ENCODE data around the gene FGF12.

The FGF12 gene

GRCh38 chr3:192313605-192314004 is 413.7 kb downstream of the FGF12 start:
- Histone ChIP-seq H3K36me3 (ENCODE audit: control insufficient read depth, insufficient read depth, low read length) (no peaks in the 10 kb centered on the region), H3K9me3 (ENCODE audit: control insufficient read depth, insufficient read depth, low read length) (no peaks in the 10 kb centered on the region), H3K4me3 (ENCODE audit: low read depth, low read length) (no peak overlapping the region), H3K9ac (ENCODE audit: low read depth, low read length) (no peak overlapping the region), H3K4me1 (ENCODE audit: control insufficient read depth, insufficient read depth, low read length) (no peaks in the 10 kb centered on the region), H3K27me3 (ENCODE audit: control insufficient read depth, insufficient read depth, low read length) (no peaks in the 10 kb centered on the region)

- Histone ChIP-seq H3K9ac (ENCODE audit: low read depth, low read length) (no peak overlapping the region), H3K9me3 (ENCODE audit: control insufficient read depth, insufficient read depth, low read length) (no peaks in the 10 kb centered on the region), H3K36me3 (ENCODE audit: control insufficient read depth, insufficient read depth, low read length) (no peaks in the 10 kb centered on the region), H3K4me3 (ENCODE audit: low read depth, low read length) (no peak overlapping the region), H3K27me3 (ENCODE audit: control insufficient read depth, insufficient read depth, low read length) (no peaks in the 10 kb centered on the region), H3K4me1 (ENCODE audit: control insufficient read depth, insufficient read depth, low read length) (no peaks in the 10 kb centered on the region)
Observed at GRCh38 chr3:192307631-192308030, 419.7 kb downstream of the FGF12 start.

- H3K9me3 ChIP-seq (ENCODE audit: control insufficient read depth, insufficient read depth, low read length): no peaks in the 10 kb centered on the region
- no peaks in the 10 kb centered on the region for H3K36me3 ChIP-seq (ENCODE audit: control insufficient read depth, insufficient read depth, low read length)
- H3K9ac ChIP-seq (ENCODE audit: low read depth, low read length): no peak overlapping the region
- H3K4me3 ChIP-seq (ENCODE audit: low read depth, low read length): no peak overlapping the region
- no peaks in the 10 kb centered on the region for H3K4me1 ChIP-seq (ENCODE audit: control insufficient read depth, insufficient read depth, low read length)
- no peaks in the 10 kb centered on the region for H3K27me3 ChIP-seq (ENCODE audit: control insufficient read depth, insufficient read depth, low read length)
Observed at GRCh38 chr3:192303235-192303634, 424.1 kb downstream of the FGF12 start.

GRCh38 chr3:192302721-192303120 is 424.6 kb downstream of the FGF12 start:
- no peak overlapping the region for H3K4me3 ChIP-seq (ENCODE audit: low read depth, low read length)
- no peaks in the 10 kb centered on the region for H3K9me3 ChIP-seq (ENCODE audit: control insufficient read depth, insufficient read depth, low read length)
- no peak overlapping the region for H3K9ac ChIP-seq (ENCODE audit: low read depth, low read length)
- H3K4me1 ChIP-seq (ENCODE audit: control insufficient read depth, insufficient read depth, low read length): no peaks in the 10 kb centered on the region
- no peaks in the 10 kb centered on the region for H3K36me3 ChIP-seq (ENCODE audit: control insufficient read depth, insufficient read depth, low read length)
- H3K27me3 ChIP-seq (ENCODE audit: control insufficient read depth, insufficient read depth, low read length): no peaks in the 10 kb centered on the region

GRCh38 chr3:192299921-192300320 is 427.4 kb downstream of the FGF12 start:
- Histone ChIP-seq H3K27me3 (ENCODE audit: control insufficient read depth, insufficient read depth, low read length) (no peaks in the 10 kb centered on the region), H3K4me3 (ENCODE audit: low read depth, low read length) (no peak overlapping the region), H3K4me1 (ENCODE audit: control insufficient read depth, insufficient read depth, low read length) (no peaks in the 10 kb centered on the region), H3K9me3 (ENCODE audit: control insufficient read depth, insufficient read depth, low read length) (no peaks in the 10 kb centered on the region), H3K36me3 (ENCODE audit: control insufficient read depth, insufficient read depth, low read length) (no peaks in the 10 kb centered on the region), H3K9ac (ENCODE audit: low read depth, low read length) (no peak overlapping the region)

- no peaks in the 10 kb centered on the region for H3K27me3 ChIP-seq (ENCODE audit: control insufficient read depth, insufficient read depth, low read length)
Observed at GRCh38 chr3:192296845-192297244, 430.5 kb downstream of the FGF12 start.

GRCh38 chr3:192284443-192285072 is 442.8 kb downstream of the FGF12 start:
- Histone ChIP-seq H3K36me3 (ENCODE audit: control insufficient read depth, insufficient read depth, low read length) (no peaks in the 10 kb centered on the region), H3K4me3 (ENCODE audit: low read depth, low read length) (no peak overlapping the region), H3K9me3 (ENCODE audit: control insufficient read depth, insufficient read depth, low read length) (no peaks in the 10 kb centered on the region), H3K4me1 (ENCODE audit: control insufficient read depth, insufficient read depth, low read length) (no peaks in the 10 kb centered on the region), H3K27me3 (ENCODE audit: control insufficient read depth, insufficient read depth, low read length) (no peaks in the 10 kb centered on the region), H3K9ac (ENCODE audit: low read depth, low read length) (no peak overlapping the region)

More at GRCh38 chr3:192296845-192297244, 430.5 kb downstream of the FGF12 start:
- H3K9ac ChIP-seq (ENCODE audit: low read depth, low read length): no peak overlapping the region
- no peaks in the 10 kb centered on the region for H3K9me3 ChIP-seq (ENCODE audit: control insufficient read depth, insufficient read depth, low read length)
- no peaks in the 10 kb centered on the region for H3K36me3 ChIP-seq (ENCODE audit: control insufficient read depth, insufficient read depth, low read length)
- H3K4me1 ChIP-seq (ENCODE audit: control insufficient read depth, insufficient read depth, low read length): no peaks in the 10 kb centered on the region
- H3K4me3 ChIP-seq (ENCODE audit: low read depth, low read length): no peak overlapping the region

- H3K9me3 ChIP-seq (ENCODE audit: control insufficient read depth, insufficient read depth, low read length): no peaks in the 10 kb centered on the region
- no peaks in the 10 kb centered on the region for H3K4me1 ChIP-seq (ENCODE audit: control insufficient read depth, insufficient read depth, low read length)
- no peak overlapping the region for H3K4me3 ChIP-seq (ENCODE audit: low read depth, low read length)
- no peaks in the 10 kb centered on the region for H3K36me3 ChIP-seq (ENCODE audit: control insufficient read depth, insufficient read depth, low read length)
- no peaks in the 10 kb centered on the region for H3K27me3 ChIP-seq (ENCODE audit: control insufficient read depth, insufficient read depth, low read length)
- H3K9ac ChIP-seq (ENCODE audit: low read depth, low read length): no peak overlapping the region
Observed at GRCh38 chr3:192281207-192281880, 446.0 kb downstream of the FGF12 start.

- Histone ChIP-seq H3K27me3 (ENCODE audit: control insufficient read depth, insufficient read depth, low read length) (no peaks in the 10 kb centered on the region), H3K4me3 (ENCODE audit: low read depth, low read length) (no peak overlapping the region), H3K9ac (ENCODE audit: low read depth, low read length) (no peak overlapping the region), H3K9me3 (ENCODE audit: control insufficient read depth, insufficient read depth, low read length) (no peaks in the 10 kb centered on the region), H3K4me1 (ENCODE audit: control insufficient read depth, insufficient read depth, low read length) (no peaks in the 10 kb centered on the region), H3K36me3 (ENCODE audit: control insufficient read depth, insufficient read depth, low read length) (no peaks in the 10 kb centered on the region)
Observed at GRCh38 chr3:192279664-192280063, 447.7 kb downstream of the FGF12 start.

- no peaks in the 10 kb centered on the region for H3K36me3 ChIP-seq (ENCODE audit: control insufficient read depth, insufficient read depth, low read length)
- peaks cover 6% of the 10 kb centered on the region for H3K4me1 ChIP-seq (ENCODE audit: control insufficient read depth, insufficient read depth, low read length)
- no peaks in the 10 kb centered on the region for H3K9me3 ChIP-seq (ENCODE audit: control insufficient read depth, insufficient read depth, low read length)
- H3K27me3 ChIP-seq (ENCODE audit: control insufficient read depth, insufficient read depth, low read length): no peaks in the 10 kb centered on the region
- H3K9ac ChIP-seq (ENCODE audit: low read depth, low read length): no peak overlapping the region
- H3K4me3 ChIP-seq (ENCODE audit: low read depth, low read length): no peak overlapping the region
Observed at GRCh38 chr3:192277477-192277876, 449.9 kb downstream of the FGF12 start.

GRCh38 chr3:192275741-192276355 is 451.5 kb downstream of the FGF12 start:
- Histone ChIP-seq H3K27me3 (ENCODE audit: control insufficient read depth, insufficient read depth, low read length) (no peaks in the 10 kb centered on the region), H3K9ac (ENCODE audit: low read depth, low read length) (no peak overlapping the region), H3K4me3 (ENCODE audit: low read depth, low read length) (no peak overlapping the region), H3K36me3 (ENCODE audit: control insufficient read depth, insufficient read depth, low read length) (no peaks in the 10 kb centered on the region), H3K9me3 (ENCODE audit: control insufficient read depth, insufficient read depth, low read length) (no peaks in the 10 kb centered on the region), H3K4me1 (ENCODE audit: control insufficient read depth, insufficient read depth, low read length) (peaks cover 6% of the 10 kb centered on the region)

GRCh38 chr3:192273697-192274010 is 453.7 kb downstream of the FGF12 start:
- H3K9me3 ChIP-seq (ENCODE audit: control insufficient read depth, insufficient read depth, low read length): no peaks in the 10 kb centered on the region
- H3K27me3 ChIP-seq (ENCODE audit: control insufficient read depth, insufficient read depth, low read length): no peaks in the 10 kb centered on the region
- H3K36me3 ChIP-seq (ENCODE audit: control insufficient read depth, insufficient read depth, low read length): no peaks in the 10 kb centered on the region
- no peak overlapping the region for H3K4me3 ChIP-seq (ENCODE audit: low read depth, low read length)
- H3K9ac ChIP-seq (ENCODE audit: low read depth, low read length): no peak overlapping the region
- H3K4me1 ChIP-seq (ENCODE audit: control insufficient read depth, insufficient read depth, low read length): peaks cover 6% of the 10 kb centered on the region
